Esophagus mucosa (tissue), 1 donor: ENCODE results near the gene YTHDF2. TPM values are rescaled to one million over a fixed set of nuclear protein-coding genes. Genes with fewer than 3 reads are reported as not detected.

Experiments used
- ATAC-seq: fragments of 200-7000 bp; cut with Tn5 transposase; one replicate; pipeline ENCODE4 v1.9.1; 2020
- total RNA-seq: library from RNA; stranded (reverse); gene quantifications from one replicate; pipeline ENCODE4 v1.2.4, GENCODE V29; 2023
- donor health status: DM: yes; HTN: yes; CAD: no.

YTHDF2 gene
- total RNA-seq, 1 donor from 2014 or later = 61.2 TPM

DNA sequence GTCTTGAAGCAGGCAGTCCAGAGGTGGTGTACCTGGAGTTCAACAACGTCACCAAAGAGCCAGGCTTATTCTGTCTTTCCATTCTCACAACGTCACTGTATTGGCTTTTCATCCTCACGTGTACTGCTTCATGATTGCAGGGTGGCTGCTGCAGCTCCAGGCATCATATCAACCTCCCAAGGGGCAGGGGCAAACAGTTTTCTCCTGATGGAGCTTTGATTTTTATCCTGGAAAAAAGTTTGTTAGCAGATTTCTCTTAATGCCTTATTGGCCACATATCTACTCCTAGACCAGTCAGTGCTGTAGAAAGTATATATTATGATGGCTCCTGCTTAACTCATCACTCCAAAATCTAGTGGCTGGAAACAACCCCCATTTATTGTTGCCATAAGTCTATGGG lies 66.9 kb downstream of the YTHDF2 start:
- ATAC-seq = no peak

DNA sequence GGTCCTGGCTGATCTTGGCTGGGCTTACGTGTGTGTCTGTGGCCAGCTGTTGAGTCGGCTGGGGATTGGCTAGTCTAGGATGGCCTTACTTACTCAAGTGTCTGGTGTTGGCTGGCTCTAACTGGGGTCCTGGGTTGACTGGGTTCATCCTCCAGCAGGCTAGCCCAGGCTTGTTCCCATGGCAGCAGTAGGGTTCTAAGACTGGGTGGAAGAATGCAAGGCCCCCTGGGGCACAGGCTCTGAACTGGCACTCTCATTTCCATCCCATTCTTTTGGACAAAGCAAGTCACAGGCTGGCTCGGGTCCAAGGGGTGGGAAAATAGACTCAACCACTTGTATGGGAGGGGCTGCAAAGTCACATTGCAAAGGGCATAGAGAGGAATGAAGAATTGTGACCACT lies 67.3 kb downstream of the YTHDF2 start:
- no peak for ATAC-seq

DNA sequence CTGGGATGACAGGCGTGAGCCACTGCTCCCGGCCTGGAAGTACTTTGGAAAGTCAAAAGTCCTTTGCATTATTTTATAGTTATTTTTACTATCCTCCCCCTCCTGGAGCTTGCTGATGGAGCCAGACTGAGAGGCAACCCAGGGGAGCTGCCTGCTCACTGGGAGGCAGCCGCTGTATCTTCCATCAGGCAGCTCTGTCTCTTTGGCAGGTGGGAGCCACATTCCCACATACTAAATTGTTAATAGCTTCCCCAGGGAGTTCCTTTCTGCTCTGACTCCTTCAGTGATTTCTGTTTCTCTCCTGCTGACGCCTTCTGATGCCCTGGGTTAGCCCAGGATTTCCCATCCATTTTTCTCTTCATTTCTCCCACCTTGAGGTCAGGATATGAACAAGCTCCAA lies 70.3 kb downstream of the YTHDF2 start:
- no peak for ATAC-seq

DNA sequence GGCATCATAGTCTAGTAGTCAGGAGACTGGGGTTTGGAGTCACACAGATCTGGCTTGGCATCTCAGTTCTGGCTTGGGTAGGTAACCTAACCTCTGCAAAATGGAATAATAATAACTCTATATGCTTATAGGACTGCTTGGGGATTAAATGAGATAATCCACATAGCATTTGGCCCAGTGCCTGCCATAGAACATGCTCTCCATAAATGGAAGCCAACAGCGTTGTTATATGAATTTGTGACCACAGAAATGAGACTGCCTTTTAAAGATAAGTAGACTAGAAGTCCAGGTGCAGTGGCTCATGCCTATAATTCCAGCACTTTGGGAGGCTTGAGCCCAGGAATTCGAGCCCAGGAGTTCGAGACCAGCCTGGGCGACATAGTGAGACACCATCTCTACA lies 71.2 kb downstream of the YTHDF2 start:
- ATAC-seq = no peak

DNA sequence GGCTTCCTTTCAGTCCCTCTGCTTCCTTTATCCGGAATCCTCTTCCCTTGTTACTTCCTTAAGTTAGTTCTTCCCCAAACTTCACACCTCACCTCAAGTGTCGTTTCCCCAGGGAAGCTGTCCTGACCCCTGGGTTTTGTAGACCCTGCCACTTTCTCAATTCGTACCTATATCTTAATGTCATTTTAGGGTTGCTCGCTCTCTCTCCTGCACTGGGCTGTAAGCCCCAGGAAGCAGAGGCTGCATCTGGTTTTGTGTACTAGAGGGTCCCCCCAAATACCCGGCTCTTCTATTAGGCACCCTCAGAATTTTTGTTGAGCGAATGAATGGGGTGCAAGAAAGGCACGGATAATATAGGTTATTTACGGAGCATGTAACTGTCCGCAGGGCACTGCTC lies 74.6 kb downstream of the YTHDF2 start:
- no peak for ATAC-seq

DNA sequence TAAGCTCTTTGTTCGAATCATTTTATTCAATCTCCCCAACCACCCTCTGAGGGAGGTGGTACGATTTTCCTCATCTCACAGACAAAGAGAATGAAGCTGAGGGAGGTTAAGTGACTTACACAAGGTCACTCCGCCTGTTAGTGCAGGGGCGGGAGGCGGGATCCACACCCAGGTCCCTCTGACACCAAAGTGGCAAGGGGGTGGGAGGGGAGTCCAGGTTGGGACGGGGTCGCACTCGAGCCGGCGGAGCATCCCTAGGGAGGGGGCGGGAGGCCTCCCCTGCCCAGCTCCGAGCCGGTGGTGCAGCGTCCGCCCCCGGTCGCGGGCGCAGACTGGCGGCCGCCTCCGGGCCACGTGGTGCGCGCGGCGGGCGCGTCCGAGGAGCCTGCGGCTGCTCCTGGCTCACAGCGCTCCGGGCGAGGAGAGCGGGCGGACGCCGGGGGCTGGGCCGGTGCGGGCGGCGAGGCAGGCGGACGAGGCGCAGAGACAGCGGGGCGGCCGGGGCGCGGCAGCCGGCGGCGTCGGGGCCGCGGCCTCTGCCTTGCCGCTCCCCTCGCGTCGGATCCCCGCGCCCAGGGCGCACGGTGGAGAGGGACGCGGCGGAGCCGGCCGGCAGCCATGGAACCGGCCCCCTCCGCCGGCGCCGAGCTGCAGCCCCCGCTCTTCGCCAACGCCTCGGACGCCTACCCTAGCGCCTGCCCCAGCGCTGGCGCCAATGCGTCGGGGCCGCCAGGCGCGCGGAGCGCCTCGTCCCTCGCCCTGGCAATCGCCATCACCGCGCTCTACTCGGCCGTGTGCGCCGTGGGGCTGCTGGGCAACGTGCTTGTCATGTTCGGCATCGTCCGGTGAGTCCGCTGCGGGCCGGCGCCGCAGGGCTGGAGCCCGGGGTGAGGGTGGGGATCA lies 75.3 kb downstream of the YTHDF2 start, which contains the start of gene OPRD1:
TSS of gene OPRD1 (plus strand) at position 405 of the 903 bp plus-strand sequence. CDS start at position 619, 214 bp downstream.
- no peak for ATAC-seq

DNA sequence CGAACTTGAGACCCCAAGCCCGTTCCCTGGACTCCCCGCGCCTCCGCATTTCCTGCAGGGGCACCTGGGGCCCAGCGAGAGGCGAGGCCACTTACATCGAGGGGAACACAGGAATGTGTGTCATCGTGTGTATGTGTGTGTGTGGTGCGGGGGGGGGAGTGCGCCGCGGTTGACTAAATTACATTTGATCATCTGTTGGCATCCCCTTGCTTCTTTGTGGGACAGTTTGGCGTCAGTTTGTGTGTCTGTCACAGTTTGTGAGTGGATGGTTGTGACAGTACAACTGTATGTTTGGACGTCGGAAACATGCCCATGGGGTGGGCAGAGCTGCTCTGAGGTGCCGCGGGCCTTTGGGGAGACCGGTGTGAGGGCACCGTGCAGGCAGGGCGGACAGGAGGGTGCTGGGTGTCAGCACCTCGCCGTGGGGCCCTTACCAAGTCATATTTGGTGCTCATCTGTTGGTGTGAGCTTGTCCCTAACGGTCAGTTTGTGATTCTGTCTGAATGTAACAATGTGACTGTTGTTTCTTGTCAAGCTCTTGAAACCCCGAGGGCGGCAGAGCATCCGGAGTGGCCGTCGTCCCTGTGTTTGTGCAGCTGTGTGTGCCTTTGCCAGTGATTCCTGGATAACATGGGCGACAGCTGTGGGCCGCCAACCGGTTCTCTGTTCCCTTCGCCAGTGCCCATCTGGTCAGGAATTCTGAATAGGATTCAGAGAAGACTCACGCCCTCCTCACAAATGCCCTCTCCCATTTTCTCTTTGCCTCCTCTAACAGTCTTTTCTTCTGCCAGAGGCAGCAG lies 76.1 kb downstream of the YTHDF2 start:
- ATAC-seq = no peak

DNA sequence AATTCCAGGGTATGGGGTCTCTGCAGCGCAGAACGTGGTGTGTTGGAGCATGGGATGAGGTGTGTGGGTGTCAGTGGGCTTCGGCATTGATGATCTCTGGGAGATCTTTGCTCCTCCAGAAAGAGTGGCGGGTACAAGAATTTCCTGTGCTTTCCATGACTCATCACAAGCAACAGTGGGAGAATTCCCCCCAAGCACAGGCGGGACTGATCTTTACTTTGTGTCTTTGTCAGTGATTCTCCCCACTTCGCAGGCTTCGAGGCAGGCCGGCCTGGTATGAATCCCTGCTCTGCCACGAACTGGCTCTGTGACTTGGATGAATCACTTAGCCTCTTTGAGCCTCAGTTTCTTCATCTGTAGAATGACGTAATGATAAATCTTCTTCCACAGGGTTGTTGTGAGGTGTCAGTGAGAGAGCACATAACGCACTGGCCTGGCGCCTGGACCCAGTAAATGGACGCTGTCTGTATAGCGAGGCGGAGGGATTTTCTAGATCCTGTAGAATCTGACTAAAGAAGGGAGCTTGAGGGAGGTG lies 77.3 kb downstream of the YTHDF2 start:
- ATAC-seq = no peak

DNA sequence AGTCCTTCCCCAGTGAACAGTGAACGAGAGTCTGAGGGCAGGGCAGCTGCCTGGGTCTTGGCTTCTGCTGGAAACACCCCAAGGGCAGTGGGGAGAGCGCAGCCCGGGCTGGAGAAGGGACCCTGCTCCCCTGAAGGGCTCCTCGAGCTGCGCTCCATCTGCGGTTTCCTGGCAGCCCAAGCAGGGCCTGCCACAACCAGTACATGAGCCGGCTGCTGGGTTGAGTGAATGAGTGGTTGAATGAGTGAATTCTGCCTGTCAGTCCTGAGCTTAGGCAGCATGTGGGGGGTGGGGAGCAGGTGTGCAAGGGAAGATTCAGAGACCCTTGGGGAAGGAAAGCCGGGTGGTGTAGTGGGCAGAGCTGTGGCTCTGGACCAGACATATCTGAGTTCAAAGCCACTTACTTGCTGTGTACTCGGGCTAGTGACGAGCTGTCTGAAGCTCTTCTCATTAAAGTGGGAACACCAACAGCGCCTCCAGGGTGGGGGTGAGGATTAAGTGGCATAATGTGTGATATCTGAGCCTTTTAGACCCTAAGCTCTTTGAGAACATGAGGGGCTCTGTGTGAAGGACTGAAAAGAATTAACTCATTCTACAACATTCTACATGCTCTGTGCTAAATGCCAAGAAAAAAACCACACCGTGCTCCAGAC lies 78.9 kb downstream of the YTHDF2 start:
- no peak for ATAC-seq

DNA sequence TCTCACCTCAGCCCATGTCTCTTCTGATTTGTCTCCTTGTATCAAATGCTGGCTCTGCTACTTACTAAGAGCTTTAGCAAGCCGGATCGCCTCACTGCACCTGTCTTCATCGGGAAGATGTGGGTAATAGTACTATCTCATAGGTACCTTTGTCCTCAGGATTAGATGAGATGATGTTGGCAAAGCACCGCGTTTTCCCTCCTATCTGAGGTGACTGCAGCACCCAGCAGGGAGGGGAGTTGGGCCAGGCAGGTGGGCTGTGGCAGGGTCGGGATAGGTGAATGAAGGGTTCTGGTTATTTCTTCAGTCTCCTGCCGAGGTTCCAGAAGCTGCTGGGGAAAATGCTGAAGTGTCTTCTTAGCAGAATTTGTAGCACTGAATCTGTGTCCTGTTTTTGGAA lies 80.4 kb downstream of the YTHDF2 start:
- no peak for ATAC-seq

DNA sequence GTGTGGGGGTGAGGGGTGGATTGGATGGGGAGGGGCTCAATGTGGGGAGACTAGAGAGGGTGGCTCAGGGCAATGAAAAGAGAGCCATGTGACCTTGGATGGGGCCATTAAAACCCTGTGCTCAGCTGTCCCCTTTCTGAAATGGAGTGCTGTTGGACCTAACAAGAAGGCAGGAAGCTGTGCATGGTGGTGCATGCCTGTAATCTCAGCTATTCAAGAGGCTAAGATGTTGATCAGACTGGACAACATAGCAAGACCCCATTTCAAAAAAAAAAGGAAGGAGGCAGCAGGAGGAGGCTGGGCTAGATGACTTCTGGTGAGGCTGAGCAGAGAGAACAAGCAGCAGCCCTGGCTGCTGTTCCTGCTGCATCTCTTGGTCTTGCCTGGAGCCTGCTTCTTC lies 82.3 kb downstream of the YTHDF2 start:
- ATAC-seq = no peak

Other genes starting within 250 kb of the YTHDF2 start
- 33.3 TPM for gene RCC1, start 230.9 kb upstream of the YTHDF2 start, total RNA-seq
- 24.3 TPM for gene TRNAU1AP, start 183.9 kb upstream of the YTHDF2 start, total RNA-seq
- gene RAB42, start 144.7 kb upstream of the YTHDF2 start, total RNA-seq = 0.40 TPM
- 16.5 TPM for gene TAF12, start 93.9 kb upstream of the YTHDF2 start, total RNA-seq
- gene RNU11, start 88.3 kb upstream of the YTHDF2 start, total RNA-seq = not detected
- gene GMEB1, start 68.2 kb upstream of the YTHDF2 start, total RNA-seq = 11.1 TPM
- not detected for gene OPRD1, start 75.2 kb downstream of the YTHDF2 start, total RNA-seq
- gene EPB41, start 177.6 kb downstream of the YTHDF2 start, total RNA-seq = 33.0 TPM